ENCODE measurements around the gene PNPT1. TPM values are rescaled to one million over a fixed set of nuclear protein-coding genes. Genes with fewer than 3 reads are reported as not detected.

Gene PNPT1
- total and polyA plus RNA-seq, 8 donors, result 20.3 to 28.0 (median 26.0) TPM

- Histone ChIP-seq H3K27me3 (no peaks in the 10 kb centered on the region), H3K4me1 (no peaks in the 10 kb centered on the region), H3K9me3 (no peaks in the 10 kb centered on the region), H3K36me3 (no peaks in the 10 kb centered on the region), H3K4me3 (no peak overlapping the region), H3K27ac (no peak overlapping the region)
- TF ChIP-seq, protein P1, sequence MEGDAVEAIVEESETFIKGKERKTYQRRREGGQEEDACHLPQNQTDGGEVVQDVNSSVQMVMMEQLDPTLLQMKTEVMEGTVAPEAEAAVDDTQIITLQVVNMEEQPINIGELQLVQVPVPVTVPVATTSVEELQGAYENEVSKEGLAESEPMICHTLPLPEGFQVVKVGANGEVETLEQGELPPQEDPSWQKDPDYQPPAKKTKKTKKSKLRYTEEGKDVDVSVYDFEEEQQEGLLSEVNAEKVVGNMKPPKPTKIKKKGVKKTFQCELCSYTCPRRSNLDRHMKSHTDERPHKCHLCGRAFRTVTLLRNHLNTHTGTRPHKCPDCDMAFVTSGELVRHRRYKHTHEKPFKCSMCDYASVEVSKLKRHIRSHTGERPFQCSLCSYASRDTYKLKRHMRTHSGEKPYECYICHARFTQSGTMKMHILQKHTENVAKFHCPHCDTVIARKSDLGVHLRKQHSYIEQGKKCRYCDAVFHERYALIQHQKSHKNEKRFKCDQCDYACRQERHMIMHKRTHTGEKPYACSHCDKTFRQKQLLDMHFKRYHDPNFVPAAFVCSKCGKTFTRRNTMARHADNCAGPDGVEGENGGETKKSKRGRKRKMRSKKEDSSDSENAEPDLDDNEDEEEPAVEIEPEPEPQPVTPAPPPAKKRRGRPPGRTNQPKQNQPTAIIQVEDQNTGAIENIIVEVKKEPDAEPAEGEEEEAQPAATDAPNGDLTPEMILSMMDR (IDR thresholded peaks at IDR 0.05), result no peak
- intact Hi-C loops (cut with DNase I), result no loop called here
- DNase-seq (no peak), ATAC-seq (no peak)
These were observed 39.7 kb upstream of the PNPT1 start for GRCh38 chr2:55733335-55733734.

DNA sequence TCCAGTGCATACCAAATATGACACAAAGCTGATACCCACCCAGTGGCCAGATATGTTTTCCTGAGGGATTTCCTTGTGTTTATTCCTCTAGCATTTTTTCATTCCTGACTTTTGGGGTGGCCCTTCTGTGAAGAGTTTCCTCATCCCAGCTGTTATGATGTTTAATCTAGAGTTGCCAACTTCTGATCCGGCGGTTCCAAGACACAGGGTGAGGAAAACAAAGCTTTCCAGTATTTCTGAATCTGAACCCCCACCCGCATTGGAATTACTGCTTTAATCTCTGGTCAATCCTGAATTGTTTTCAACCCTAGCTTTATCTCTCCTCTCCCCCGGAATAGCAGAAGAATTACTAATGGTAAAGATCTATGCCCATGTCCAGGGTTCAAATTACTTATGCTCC lies 39.2 kb upstream of the PNPT1 start:
- H3K36me3 ChIP-seq, result no peaks in the 10 kb centered on the region
- DNase-seq (no peak), ATAC-seq (no peak)
- TF ChIP-seq, protein P1 (IDR thresholded peaks at IDR 0.05), result no peak
- intact Hi-C loops (cut with DNase I), result no loop called here
- H3K4me1 ChIP-seq, result no peaks in the 10 kb centered on the region
- no peaks in the 10 kb centered on the region for H3K27me3 ChIP-seq
- H3K9me3 ChIP-seq, result no peaks in the 10 kb centered on the region
- no peak overlapping the region for H3K4me3 ChIP-seq
- H3K27ac ChIP-seq, result no peak overlapping the region

DNA sequence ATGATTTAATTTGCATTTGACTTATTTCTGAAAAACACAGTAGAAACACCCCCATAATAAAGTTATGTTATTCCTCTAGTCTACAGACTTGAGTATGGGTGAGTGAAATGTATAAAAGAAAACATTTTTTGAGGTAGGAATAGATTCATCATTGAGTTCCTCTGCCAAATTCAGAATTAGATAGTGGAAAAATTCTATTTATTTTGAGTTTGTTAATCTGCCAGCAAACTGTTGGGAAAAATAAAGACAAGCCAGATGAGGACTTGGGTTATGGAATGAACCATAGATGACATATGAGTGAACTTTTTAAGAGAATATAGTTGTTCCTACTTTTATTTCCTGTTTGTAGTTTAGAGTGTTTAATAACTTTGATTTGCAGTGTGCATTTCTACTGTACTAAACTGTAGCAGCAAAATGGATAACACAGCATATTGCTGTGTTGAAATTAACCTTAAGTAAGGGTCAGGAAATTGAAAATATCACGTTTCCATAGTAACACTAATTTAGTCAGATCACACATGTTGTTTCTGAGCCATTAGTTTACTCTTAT lies 35.6 kb upstream of the PNPT1 start:
- H3K36me3 ChIP-seq, result no peaks in the 10 kb centered on the region
- ATAC-seq (no peak), DNase-seq (no peak)
- H3K4me3 ChIP-seq, result no peak overlapping the region
- H3K27me3 ChIP-seq, result no peaks in the 10 kb centered on the region
- TF ChIP-seq, protein P1 (IDR thresholded peaks at IDR 0.05), result no peak
- H3K9me3 ChIP-seq, result no peaks in the 10 kb centered on the region
- no peak overlapping the region for H3K27ac ChIP-seq
- intact Hi-C loops (cut with DNase I), result no loop called here
- H3K4me1 ChIP-seq, result no peaks in the 10 kb centered on the region

- H3K27me3 ChIP-seq, result no peaks in the 10 kb centered on the region
- H3K4me1 ChIP-seq, result no peaks in the 10 kb centered on the region
- H3K27ac ChIP-seq, result no peak overlapping the region
- H3K4me3 ChIP-seq, result no peak overlapping the region
- TF ChIP-seq, protein P1 (IDR thresholded peaks at IDR 0.05), result no peak
- no peak for ATAC-seq
- intact Hi-C loops (cut with DNase I), result no loop called here
- no peaks in the 10 kb centered on the region for H3K36me3 ChIP-seq
- peak in 1 of 4 donors; percentile 62 for DNase-seq
- no peaks in the 10 kb centered on the region for H3K9me3 ChIP-seq
These were observed 28.1 kb upstream of the PNPT1 start for GRCh38 chr2:55721596-55722215.

DNA sequence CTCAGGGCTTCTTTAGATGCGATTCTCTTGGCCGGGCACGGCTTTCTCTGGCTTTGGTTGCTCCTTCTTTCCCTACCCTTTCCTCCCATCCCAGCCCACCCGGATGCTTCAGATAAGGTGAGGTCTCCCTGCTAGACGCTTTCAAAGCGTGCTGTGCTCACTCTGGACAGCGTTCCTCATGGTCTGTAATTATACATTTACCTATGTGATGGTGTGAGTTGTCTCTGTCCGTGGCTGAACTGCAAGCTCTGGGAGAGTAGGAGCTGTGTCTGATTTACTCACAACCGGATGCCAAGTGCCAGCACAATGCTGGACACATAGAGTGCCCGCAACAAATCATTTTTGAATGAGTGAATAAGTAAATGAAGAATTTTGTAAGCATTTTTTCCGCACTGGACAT lies 26.8 kb upstream of the PNPT1 start:
- Histone ChIP-seq H3K4me1 (no peaks in the 10 kb centered on the region), H3K36me3 (no peaks in the 10 kb centered on the region), H3K27me3 (no peaks in the 10 kb centered on the region), H3K9me3 (no peaks in the 10 kb centered on the region), H3K27ac (no peak overlapping the region), H3K4me3 (no peak overlapping the region)
- ATAC-seq, result no peak
- intact Hi-C loops (cut with DNase I), result no loop called here
- TF ChIP-seq, protein P1 (IDR thresholded peaks at IDR 0.05), result no peak
- no peak for DNase-seq

Measured in left lung (tissue), 10 donors.